Mammary epithelial cell (primary cell): ENCODE results near the gene EFNB2.

Experiments used
- EZH2 ChIP-seq: IDR thresholded peaks from 2 replicates; pipeline ENCODE4 v1.6.1; 2012; ENCODE audit warnings: low read length, inconsistent platforms, borderline replicate concordance
- TF ChIP-seq, protein P1 (sequence below), 2 donors: IDR thresholded peaks in 1 of 2; conservative IDR thresholded peaks in 1 of 2; 2 replicates each; pipeline ENCODE4 v1.5.1; 2011 to 2012; ENCODE audit warnings: inconsistent platforms in 2 of 2, low read length in 2 of 2, mild to moderate bottlenecking in 2 of 2, control low read depth in 1 of 2, low read depth in 1 of 2; ENCODE audit not compliant: insufficient read depth in 1 of 2; ENCODE audit errors: extremely low read depth in 1 of 2

GRCh38 chr13:106520251-106521054 lies 15.0 kb downstream of the EFNB2 start:
- TF ChIP-seq, protein P1, sequence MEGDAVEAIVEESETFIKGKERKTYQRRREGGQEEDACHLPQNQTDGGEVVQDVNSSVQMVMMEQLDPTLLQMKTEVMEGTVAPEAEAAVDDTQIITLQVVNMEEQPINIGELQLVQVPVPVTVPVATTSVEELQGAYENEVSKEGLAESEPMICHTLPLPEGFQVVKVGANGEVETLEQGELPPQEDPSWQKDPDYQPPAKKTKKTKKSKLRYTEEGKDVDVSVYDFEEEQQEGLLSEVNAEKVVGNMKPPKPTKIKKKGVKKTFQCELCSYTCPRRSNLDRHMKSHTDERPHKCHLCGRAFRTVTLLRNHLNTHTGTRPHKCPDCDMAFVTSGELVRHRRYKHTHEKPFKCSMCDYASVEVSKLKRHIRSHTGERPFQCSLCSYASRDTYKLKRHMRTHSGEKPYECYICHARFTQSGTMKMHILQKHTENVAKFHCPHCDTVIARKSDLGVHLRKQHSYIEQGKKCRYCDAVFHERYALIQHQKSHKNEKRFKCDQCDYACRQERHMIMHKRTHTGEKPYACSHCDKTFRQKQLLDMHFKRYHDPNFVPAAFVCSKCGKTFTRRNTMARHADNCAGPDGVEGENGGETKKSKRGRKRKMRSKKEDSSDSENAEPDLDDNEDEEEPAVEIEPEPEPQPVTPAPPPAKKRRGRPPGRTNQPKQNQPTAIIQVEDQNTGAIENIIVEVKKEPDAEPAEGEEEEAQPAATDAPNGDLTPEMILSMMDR (conservative IDR thresholded peaks at IDR 0.05 in 1 of 2, IDR thresholded peaks at IDR 0.05 in 1 of 2; ENCODE audit: extremely low read depth in 1 of 2, insufficient read depth in 1 of 2, low read depth in 1 of 2, low read length in 2 of 2), result peak in 1 of 2 donors; percentile 31
- TF ChIP-seq EZH2, result no peak
